ENCODE measurements around the gene RPP14.
"Not testable (repeated sequence)": the region's sequence is repeated elsewhere in the genome, so short reads cannot be mapped to it uniquely, and the experiment has no call there.

The RPP14 gene

GRCh38 chr3:58288011-58288728 is 17.9 kb upstream of the RPP14 start:
- no peak overlapping the region for H3K27ac ChIP-seq (ENCODE audit: low read length)
- H3K4me1 ChIP-seq (ENCODE audit: low read length), result no peaks in the 10 kb centered on the region
- H3K36me3 ChIP-seq (replicated peaks; ENCODE audit: insufficient read depth, low read length), result no peaks in the 10 kb centered on the region
- no peaks in the 10 kb centered on the region for H3K79me2 ChIP-seq (ENCODE audit: low read length)
- H3K9ac ChIP-seq (ENCODE audit: low read length), result no peak overlapping the region
- no peaks in the 10 kb centered on the region for H4K20me1 ChIP-seq (ENCODE audit: insufficient read depth, low read length)
- no peak overlapping the region for H3K4me2 ChIP-seq (ENCODE audit: low read depth, low read length)
- no peaks in the 10 kb centered on the region for H3F3A ChIP-seq (ENCODE audit: insufficient read depth, low read length)
- DNase-seq, result no peak
- no peak overlapping the region for H2AFZ ChIP-seq (ENCODE audit: low read length)
- no peaks in the 10 kb centered on the region for H3K9me2 ChIP-seq (replicated peaks; ENCODE audit: insufficient read depth, low read length)
- no peak for TF ChIP-seq EZH2 (optimal IDR thresholded peaks at IDR 0.05; ENCODE audit: low read depth, low read length)
- H3K4me3 ChIP-seq (ENCODE audit: low read length), result no peak overlapping the region
- no peaks in the 10 kb centered on the region for H3K9me3 ChIP-seq (replicated peaks; ENCODE audit: insufficient read depth, low read length)
- no peaks in the 10 kb centered on the region for H3K27me3 ChIP-seq (replicated peaks; ENCODE audit: insufficient read depth, low read length)

- H3K9me3 ChIP-seq (replicated peaks; ENCODE audit: insufficient read depth, low read length); H3K27ac ChIP-seq (ENCODE audit: low read length); H3K79me2 ChIP-seq (ENCODE audit: low read length); H3K4me2 ChIP-seq (ENCODE audit: low read depth, low read length); H3K4me1 ChIP-seq (ENCODE audit: low read length); H2AFZ ChIP-seq (ENCODE audit: low read length); H3K4me3 ChIP-seq (ENCODE audit: low read length); H3F3A ChIP-seq (ENCODE audit: insufficient read depth, low read length); H3K27me3 ChIP-seq (replicated peaks; ENCODE audit: insufficient read depth, low read length); H4K20me1 ChIP-seq (ENCODE audit: insufficient read depth, low read length); H3K9me2 ChIP-seq (replicated peaks; ENCODE audit: insufficient read depth, low read length); H3K36me3 ChIP-seq (replicated peaks; ENCODE audit: insufficient read depth, low read length); H3K9ac ChIP-seq (ENCODE audit: low read length); DNase-seq: not testable (repeated sequence)
These were observed 17.0 kb upstream of the RPP14 start for GRCh38 chr3:58288964-58289613.

GRCh38 chr3:58290446-58290845 is 15.6 kb upstream of the RPP14 start:
- H3K4me2 ChIP-seq (ENCODE audit: low read depth, low read length); H3F3A ChIP-seq (ENCODE audit: insufficient read depth, low read length); H3K9ac ChIP-seq (ENCODE audit: low read length); H3K4me1 ChIP-seq (ENCODE audit: low read length); H3K27me3 ChIP-seq (replicated peaks; ENCODE audit: insufficient read depth, low read length); DNase-seq; H3K79me2 ChIP-seq (ENCODE audit: low read length); H2AFZ ChIP-seq (ENCODE audit: low read length); H3K4me3 ChIP-seq (ENCODE audit: low read length); H3K27ac ChIP-seq (ENCODE audit: low read length); H3K9me3 ChIP-seq (replicated peaks; ENCODE audit: insufficient read depth, low read length); H3K9me2 ChIP-seq (replicated peaks; ENCODE audit: insufficient read depth, low read length); H3K36me3 ChIP-seq (replicated peaks; ENCODE audit: insufficient read depth, low read length); H4K20me1 ChIP-seq (ENCODE audit: insufficient read depth, low read length): not testable (repeated sequence)

- no peaks in the 10 kb centered on the region for H3K4me1 ChIP-seq (ENCODE audit: low read length)
- no peak overlapping the region for H3K27ac ChIP-seq (ENCODE audit: low read length)
- no peaks in the 10 kb centered on the region for H3K9me2 ChIP-seq (replicated peaks; ENCODE audit: insufficient read depth, low read length)
- no peaks in the 10 kb centered on the region for H3K79me2 ChIP-seq (ENCODE audit: low read length)
- TF ChIP-seq EZH2 (optimal IDR thresholded peaks at IDR 0.05; ENCODE audit: low read depth, low read length) (no peak), EZH2phosphoT487 (IDR thresholded peaks at IDR 0.05; ENCODE audit: low read length) (no peak), CTCF (IDR thresholded peaks at IDR 0.05; ENCODE audit: low read length) (no peak)
- H3K4me3 ChIP-seq (ENCODE audit: low read length), result no peak overlapping the region
- H3F3A ChIP-seq (ENCODE audit: insufficient read depth, low read length), result no peaks in the 10 kb centered on the region
- H3K9ac ChIP-seq (ENCODE audit: low read length), result no peak overlapping the region
- no peaks in the 10 kb centered on the region for H3K36me3 ChIP-seq (replicated peaks; ENCODE audit: insufficient read depth, low read length)
- H3K9me3 ChIP-seq (replicated peaks; ENCODE audit: insufficient read depth, low read length), result no peaks in the 10 kb centered on the region
- no peak overlapping the region for H2AFZ ChIP-seq (ENCODE audit: low read length)
- H3K27me3 ChIP-seq (replicated peaks; ENCODE audit: insufficient read depth, low read length), result no peaks in the 10 kb centered on the region
- H3K4me2 ChIP-seq (ENCODE audit: low read depth, low read length), result no peak overlapping the region
- DNase-seq, result no peak
- H4K20me1 ChIP-seq (ENCODE audit: insufficient read depth, low read length), result no peaks in the 10 kb centered on the region
These were observed 14.2 kb upstream of the RPP14 start for GRCh38 chr3:58291671-58292338.
